T-helper 1 cell (primary cell): ENCODE measurements around the gene PLEKHH2.

Experiments used
- DNase-seq, 5 donors: peaks; one replicate each; pipeline ENCODE4 v3.0.0-alpha.2; 2012 to 2020

The PLEKHH2 gene

DNA sequence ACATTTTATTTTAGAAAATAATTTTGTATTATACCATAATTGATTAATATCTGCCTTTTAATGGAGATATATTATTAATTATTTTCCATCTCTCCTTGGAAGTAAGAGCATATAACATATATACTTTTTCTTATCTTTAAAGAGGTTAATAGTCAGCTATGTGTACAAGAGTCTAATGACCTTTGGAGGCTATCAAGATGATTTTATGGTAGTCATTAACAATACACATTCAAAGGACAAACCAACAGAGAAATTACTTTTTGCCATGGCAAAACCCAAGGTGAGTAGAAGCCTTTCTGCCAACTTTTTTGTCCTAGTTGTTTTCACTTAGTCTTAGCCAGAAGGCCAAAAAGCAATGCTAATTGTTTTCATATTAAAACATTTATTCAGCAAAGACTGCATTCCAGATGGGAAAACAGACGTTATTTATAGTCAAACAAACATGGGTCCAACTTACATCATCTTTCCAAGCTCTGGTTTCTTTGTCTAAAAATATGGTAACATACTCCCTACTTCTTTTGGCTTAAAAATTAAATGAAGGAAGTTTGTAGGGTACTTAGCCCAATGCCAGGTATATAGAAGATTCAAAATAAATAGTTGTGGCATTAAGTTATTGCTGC, 127.1 kb downstream of the PLEKHH2 start:
- no peak for DNase-seq

DNA sequence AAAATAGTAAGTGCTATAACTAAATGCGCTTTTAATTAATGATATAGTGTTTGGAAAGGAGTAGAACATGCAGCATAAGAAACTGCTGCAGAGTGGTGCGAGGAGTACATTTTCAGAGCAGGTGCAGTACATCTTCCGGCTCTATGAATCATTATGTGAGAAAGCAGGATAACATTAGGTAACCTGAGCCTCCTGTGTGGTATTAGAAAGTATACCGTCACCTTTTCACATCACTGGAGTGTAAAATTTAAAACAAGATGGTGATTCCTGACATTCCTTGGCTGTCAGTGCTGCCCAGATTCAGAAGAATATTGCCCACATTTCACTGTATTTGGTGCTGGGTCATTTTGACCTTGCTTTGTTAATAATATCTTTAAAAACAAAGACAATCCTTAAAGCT, 128.9 kb downstream of the PLEKHH2 start:
- no peak for DNase-seq

DNA sequence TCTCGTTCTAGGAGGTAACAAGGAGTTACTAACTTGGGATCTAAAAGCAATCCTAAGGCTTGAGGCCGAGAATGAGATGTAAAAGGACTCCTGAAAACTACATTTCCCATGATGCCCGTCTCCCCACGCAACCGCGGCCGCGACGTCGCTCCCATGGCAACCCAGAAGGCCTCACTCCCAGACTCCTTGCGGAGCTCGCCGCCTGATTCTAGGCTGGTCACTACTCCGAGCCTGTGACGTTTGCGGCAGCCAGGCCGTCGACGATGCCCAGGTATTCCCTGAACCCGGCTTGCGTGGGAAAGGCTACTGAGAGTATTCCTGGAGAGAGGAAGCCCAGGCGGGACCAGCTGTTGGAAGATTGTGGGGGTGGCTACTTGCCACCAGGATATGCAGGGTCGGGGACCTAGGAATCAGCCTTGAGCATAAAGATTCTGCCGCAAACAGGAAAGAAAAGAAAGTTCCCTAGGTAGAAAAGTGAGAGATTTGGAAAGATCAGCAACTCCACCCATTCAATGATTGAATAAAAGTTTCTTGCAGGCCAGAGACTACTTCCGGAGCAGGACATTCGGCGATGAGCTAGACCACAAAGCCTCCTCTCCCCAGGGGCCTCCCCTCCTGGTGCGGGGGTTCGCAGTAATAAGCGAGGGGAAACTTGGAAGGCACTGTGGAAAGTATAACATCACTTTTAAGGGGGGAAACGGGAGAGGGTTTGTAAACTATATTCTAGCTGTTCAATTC, 137.0 kb downstream of the PLEKHH2 start, which contains the start of gene DYNC2LI1:
Gene DYNC2LI1 (plus strand): TSS at position 164 of the 738 bp plus-strand sequence. CDS start 100 bp downstream, at position 264.
- DNase-seq = peak; percentile 18 to 80 (median 55)

DNA sequence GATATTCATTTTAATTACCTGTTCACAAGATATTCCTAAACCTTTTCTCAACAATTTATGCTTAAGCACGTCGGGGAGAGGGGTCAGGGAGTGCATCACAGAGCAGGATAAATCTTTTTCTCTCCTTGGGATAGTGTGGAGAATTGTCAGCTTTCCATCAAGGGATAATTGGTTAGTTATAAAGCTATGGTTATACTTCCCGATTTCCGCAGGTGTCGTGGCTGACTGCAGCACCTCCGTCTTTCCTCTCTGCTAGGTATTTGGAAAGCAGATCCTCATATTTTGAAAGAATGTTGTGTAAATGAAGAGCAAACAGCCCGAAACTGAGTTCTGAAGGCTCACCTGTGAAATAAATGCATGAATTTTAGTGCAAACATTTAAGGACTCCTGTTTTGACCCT, 137.6 kb downstream of the PLEKHH2 start:
- DNase-seq = no peak

GRCh38 chr2:43776324-43776723, 139.3 kb downstream of the PLEKHH2 start:
- DNase-seq = no peak

GRCh38 chr2:43777306-43777926, 140.4 kb downstream of the PLEKHH2 start:
- DNase-seq = no peak

- no peak for DNase-seq
These were observed 141.2 kb downstream of the PLEKHH2 start for GRCh38 chr2:43778233-43778632.

DNA sequence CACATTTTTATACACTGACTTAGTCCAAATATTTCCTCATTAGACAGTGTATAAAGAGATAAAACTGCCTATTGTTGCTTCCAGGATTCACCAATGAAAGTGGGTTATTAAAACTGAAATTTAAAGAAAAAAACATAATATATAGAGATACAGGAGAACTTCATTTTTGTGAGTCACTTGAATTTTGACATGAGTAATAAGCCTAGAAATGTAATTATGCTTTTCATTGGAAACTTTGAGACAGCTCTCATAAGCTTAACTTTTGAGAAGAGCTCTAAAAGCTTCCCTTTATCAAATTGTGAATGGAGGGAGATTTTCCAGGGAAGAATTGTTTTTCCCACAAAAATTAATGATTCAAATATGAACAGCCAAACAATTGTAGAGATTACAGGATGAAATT, 150.8 kb downstream of the PLEKHH2 start:
- DNase-seq = no peak

GRCh38 chr2:43788646-43789045, 151.6 kb downstream of the PLEKHH2 start:
- no peak for DNase-seq

DNA sequence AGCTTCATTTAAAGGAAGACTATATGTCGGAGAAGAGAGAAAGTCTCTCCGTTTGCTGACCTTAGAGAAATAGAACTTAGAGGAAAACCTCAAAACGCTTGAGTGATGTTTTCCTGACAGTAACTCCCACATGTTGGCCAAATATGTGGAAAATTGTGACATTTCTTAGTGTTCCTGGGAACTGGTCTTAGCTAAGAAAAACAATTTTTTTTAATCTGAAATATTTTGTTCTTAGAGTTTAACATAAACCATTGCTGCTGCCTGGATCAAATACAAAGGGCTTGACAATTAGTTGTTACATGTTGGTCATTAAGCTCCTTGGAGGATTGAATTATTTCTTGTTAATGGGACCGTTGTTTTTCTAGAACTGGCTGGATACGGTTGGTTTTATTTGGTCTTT, 153.1 kb downstream of the PLEKHH2 start:
- DNase-seq = no peak

DNA sequence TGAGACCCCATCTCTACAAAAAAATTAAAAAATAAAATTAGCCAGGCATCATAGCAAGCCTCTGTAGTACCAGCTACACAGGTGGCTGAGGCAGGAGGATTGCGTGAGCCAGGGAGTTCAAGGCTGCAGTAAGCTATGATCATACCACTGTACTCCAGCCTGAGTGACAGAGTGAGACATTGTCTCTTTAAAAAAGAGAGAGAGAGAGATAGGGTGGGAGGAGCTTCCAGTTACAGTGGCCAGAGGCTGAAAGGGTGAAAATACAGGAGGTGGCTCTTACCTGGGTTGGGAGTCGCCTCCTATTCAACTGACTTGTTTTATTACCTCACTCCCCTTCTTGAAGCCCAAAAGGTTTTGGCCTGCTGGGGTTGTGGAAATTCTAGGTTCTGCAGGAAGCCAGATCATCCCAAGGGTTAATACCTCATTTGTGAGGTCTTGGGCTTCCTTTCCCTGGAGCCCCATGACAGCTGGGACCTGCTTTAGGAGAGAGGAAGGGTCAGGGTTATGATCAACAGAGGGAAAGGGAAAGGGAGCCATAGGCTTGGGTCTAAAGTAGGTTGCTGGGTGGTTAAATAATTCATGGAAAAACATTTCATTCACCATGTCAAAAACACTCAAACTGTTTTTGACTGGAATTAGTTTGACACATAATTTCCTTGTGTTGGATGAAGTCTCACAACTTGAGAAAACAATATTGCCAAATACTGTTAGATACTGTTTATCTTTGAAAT, 154.1 kb downstream of the PLEKHH2 start:
- DNase-seq = no peak

DNA sequence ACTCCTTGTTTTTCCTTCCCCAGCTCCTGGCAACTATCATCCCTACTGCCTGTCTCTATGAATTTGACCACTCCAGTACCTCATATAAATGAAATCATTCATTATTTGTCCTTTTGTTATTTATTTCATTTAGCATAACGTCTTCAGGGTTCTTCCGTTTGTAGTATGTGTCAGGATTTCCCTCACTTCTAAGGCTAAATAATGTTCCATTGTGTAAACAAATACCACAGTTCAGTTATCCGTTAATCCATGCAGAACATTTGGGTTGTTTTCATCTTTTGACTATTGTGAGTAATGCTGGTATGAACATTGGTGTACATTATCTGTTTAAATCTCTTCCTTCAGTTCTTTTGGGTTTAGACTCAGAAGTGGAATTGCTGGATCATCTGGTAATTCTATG, 155.6 kb downstream of the PLEKHH2 start:
- DNase-seq = no peak

- no peak for DNase-seq
These were observed 157.9 kb downstream of the PLEKHH2 start for GRCh38 chr2:43794956-43795355.

DNA sequence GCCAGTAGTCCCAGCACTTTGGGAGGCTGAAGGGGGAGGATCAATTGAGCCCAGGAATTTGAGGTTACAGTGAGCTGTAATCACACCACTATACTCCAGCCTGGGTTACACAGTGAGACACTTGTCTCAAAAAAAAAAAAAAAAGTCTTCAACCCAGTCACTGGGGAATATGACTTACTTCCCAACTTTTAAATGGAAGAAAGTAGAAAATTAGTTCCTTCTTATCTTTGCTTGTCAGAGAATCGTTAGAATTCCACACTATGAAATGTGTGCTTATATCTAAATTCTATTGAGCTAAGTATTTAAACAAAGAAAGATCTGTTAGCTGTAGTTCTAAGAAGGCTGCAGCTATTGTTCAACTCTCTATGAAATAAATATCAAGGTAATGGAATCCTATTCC, 159.1 kb downstream of the PLEKHH2 start:
- no peak for DNase-seq

DNA sequence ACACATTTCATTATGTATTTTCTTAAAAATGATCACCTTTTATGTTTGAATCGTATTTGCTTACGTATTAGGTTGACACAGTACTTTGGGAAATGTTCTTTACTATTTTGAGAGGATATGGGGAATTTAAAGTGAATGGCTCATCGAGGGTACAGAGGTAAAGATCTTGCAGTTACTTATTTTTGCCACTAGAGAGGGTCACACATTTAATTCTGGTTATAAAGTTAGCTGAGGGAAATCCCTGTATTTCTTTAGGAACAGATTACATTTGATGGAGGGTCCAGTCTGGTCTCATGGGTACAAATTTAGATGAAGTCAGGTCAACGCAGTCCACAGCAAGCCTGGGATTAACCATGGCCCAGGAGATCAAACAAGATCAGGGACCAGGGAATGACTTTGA, 161.2 kb downstream of the PLEKHH2 start:
- DNase-seq = no peak

- DNase-seq = no peak
These were observed 163.8 kb downstream of the PLEKHH2 start for GRCh38 chr2:43800894-43801293.

DNA sequence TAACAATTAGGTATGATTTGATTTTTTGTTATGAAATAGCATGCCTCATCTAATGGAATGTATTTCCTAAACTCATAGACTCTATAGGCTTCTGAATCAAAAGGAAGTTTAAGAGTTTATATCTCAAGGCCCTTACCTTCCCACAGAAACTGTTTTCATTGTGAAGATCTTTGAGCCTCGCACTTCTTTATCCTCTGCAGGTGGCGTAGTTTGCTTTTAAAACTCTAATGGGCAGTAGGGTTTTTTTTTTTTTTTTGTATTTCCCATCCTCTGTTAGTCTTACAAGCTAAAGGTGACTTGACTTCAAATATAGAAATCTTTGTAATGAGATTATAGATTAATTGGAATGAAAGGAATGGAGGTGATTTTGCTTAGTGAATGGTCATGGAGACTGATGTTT, 165.1 kb downstream of the PLEKHH2 start:
- no peak for DNase-seq

DNA sequence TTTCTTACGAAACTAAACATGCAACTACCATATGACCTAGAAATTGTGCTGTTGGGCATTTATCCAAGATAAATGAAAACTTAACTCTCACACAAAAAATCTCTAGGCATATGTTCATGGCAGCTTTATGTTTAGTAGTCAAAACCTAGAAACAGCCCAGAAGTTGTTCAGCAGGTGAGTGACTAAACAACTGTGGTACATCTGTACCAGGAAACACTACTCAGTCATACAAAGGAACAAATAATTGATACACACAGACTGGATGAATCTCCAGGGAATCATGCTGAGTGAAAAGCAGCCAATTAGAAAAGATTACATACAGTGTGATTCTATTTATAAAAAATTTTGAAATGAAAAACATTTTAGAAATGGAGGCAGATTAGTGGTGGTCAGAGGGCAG, 166.1 kb downstream of the PLEKHH2 start:
- no peak for DNase-seq

GRCh38 chr2:43806719-43807031, 169.6 kb downstream of the PLEKHH2 start:
- no peak for DNase-seq

DNA sequence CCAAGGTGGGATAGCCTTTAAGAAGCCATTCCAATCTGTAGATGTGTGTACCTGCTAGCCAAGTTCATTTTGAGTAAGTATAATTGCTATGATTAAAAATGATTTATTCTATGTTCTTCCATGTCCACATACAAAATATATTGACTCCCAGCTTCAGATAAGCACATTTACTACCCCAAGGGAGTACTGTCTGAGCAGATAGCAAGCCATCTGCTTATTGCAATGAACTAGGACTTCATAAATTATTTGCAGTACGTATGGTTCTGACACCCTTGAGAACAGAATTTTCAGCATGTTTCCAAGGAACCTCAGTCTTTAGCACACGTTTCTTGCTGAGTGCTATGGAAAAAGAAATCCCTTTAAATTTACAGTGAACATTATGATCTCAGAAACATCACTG, 173.4 kb downstream of the PLEKHH2 start:
- no peak for DNase-seq

DNA sequence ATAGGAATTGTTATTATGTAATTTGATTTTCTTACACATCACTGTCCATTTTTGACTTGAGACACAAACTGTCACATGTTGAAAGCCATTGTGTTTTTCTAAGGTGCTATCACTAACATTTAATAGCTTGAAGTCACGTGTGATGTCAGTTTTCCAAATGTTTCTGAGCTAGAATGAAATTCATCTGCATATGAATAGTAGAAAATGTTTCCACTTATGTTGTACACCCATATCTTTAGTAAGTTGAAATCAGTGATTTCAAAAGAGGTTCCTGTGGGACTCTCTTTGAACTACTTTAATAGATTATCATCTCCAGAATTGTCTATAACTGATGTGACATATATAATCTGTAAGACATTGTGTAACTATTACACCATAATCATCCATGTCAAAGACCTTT, 173.8 kb downstream of the PLEKHH2 start:
- DNase-seq = no peak

DNA sequence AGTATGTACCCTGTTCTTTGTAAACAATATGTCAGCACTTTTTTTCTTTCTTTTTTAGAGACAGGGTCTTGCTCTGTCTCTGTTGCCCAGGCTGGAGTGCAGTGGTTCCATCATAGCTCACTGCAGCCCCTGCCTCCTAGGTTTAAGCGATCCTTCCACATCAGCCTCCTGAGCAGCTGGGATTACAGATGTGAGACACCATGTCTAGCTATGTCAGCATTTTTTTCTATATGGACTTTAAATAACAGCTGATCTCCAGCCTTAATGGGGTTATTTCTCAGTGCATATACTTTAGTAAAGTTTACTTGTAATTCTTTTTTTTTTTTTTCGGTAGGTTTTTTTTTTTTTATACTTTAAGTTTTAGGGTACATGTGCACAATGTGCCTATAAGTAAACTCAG, 174.9 kb downstream of the PLEKHH2 start:
- DNase-seq = no peak

- DNase-seq = no peak
These were observed 175.9 kb downstream of the PLEKHH2 start for GRCh38 chr2:43812947-43813346.

DNA sequence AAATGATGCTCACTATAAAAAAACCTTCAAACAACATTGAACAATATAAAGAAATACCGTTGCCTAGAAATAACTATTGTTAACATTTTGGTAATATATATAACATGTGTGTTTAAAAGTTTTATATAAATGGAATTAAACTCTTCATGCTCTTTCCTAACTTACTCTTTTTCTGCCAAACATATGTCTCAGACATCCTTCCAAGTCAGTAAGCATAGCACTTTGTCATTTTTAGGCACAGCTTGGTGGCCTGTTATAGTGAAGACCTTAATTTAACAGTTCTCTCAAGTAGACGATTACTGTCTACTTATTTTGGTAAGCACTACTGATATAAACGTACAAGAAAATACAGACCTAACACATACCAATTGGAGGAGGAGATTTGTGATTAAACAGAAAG, 177.7 kb downstream of the PLEKHH2 start:
- no peak for DNase-seq
